B cell (primary cell): Measurements from ENCODE around the gene NDUFA12.

Experiments used
- CTCF ChIP-seq: fragments of 200-600 bp; IDR thresholded peaks from one replicate; pipeline ENCODE4 v1.8.0; 2022; ENCODE audit warnings: antibody characterized with exemption, mild to moderate bottlenecking
- EZH2 ChIP-seq: IDR thresholded peaks from 2 replicates; pipeline ENCODE4 v1.6.1; 2012; ENCODE audit warnings: borderline replicate concordance, low read depth, mild to moderate bottlenecking, moderate library complexity, low read length; ENCODE audit not compliant: insufficient read depth, poor library complexity, severe bottlenecking

GRCh38 chr12:94973221-94973620, 30.3 kb downstream of the NDUFA12 start:
- TF ChIP-seq CTCF (no peak), EZH2 (no peak)
